CD4-positive, alpha-beta T cell treated with Interleukin-12 subunit alpha and Interleukin-12 subunit beta, for 1 hour (primary cell): ENCODE results near the gene ADAMTSL1.

Experiments used
- DNase-seq: peaks from one replicate; pipeline ENCODE4 v3.0.0-alpha.2; 2020

Gene ADAMTSL1

GRCh38 chr9:18611971-18612370 lies 138.0 kb downstream of the ADAMTSL1 start:
- DNase-seq = no peak

GRCh38 chr9:18614116-18614515 lies 140.2 kb downstream of the ADAMTSL1 start:
- no peak for DNase-seq

GRCh38 chr9:18614651-18615050 lies 140.7 kb downstream of the ADAMTSL1 start:
- DNase-seq = no peak

GRCh38 chr9:18616976-18617375 lies 143.0 kb downstream of the ADAMTSL1 start:
- no peak for DNase-seq

- DNase-seq = no peak
Observed at GRCh38 chr9:18617759-18618158, 143.8 kb downstream of the ADAMTSL1 start.

GRCh38 chr9:18618862-18619261 lies 144.9 kb downstream of the ADAMTSL1 start:
- DNase-seq = no peak

GRCh38 chr9:18622186-18622836 lies 148.4 kb downstream of the ADAMTSL1 start:
- no peak for DNase-seq

- no peak for DNase-seq
Observed at GRCh38 chr9:18623221-18624079, 149.5 kb downstream of the ADAMTSL1 start.

- no peak for DNase-seq
Observed at GRCh38 chr9:18626046-18626698, 152.2 kb downstream of the ADAMTSL1 start.

GRCh38 chr9:18629136-18629535 lies 155.2 kb downstream of the ADAMTSL1 start:
- no peak for DNase-seq

GRCh38 chr9:18632632-18633403 lies 158.9 kb downstream of the ADAMTSL1 start:
- no peak for DNase-seq

GRCh38 chr9:18636781-18637180 lies 162.8 kb downstream of the ADAMTSL1 start:
- DNase-seq = no peak

GRCh38 chr9:18638371-18639249 lies 164.7 kb downstream of the ADAMTSL1 start:
- DNase-seq = no peak

GRCh38 chr9:18639911-18640310 lies 166.0 kb downstream of the ADAMTSL1 start:
- no peak for DNase-seq

- DNase-seq = no peak
Observed at GRCh38 chr9:18658804-18659705, 185.1 kb downstream of the ADAMTSL1 start.

- no peak for DNase-seq
Observed at GRCh38 chr9:18660001-18660400, 186.0 kb downstream of the ADAMTSL1 start.

- DNase-seq = no peak
Observed at GRCh38 chr9:18662320-18662719, 188.4 kb downstream of the ADAMTSL1 start.

- no peak for DNase-seq
Observed at GRCh38 chr9:18665947-18666346, 192.0 kb downstream of the ADAMTSL1 start.

GRCh38 chr9:18666348-18666747 lies 192.4 kb downstream of the ADAMTSL1 start:
- DNase-seq = no peak

- no peak for DNase-seq
Observed at GRCh38 chr9:18666986-18667772, 193.2 kb downstream of the ADAMTSL1 start.
